SK-N-SH treated with all-trans-retinoic acid at 6 μM for 48 hours (cell line): ENCODE data around the gene PLCB1.

Experiments
- ATAC-seq: fragments of 200-7000 bp; cut with Tn5 transposase; 3 replicates; pipeline ENCODE4 v1.9.1; 2020; ENCODE audit warnings: mild to moderate bottlenecking, moderate library complexity
- ARNTL ChIP-seq: fragments of 450-650 bp; formaldehyde crosslinking; IDR thresholded peaks from 2 replicates; pipeline ENCODE4 v1.5.0; 2020; ENCODE audit warnings: low read depth, mild to moderate bottlenecking, moderate library complexity, borderline replicate concordance
- CSDC2 ChIP-seq: fragments of 250-450 bp; sonication (Bioruptor Pico); IDR thresholded peaks from 2 replicates; pipeline ENCODE4 v1.5.0; 2020; ENCODE audit warnings: mild to moderate bottlenecking, moderate library complexity
- ESRRG ChIP-seq: fragments of 250-450 bp; sonication (Bioruptor Pico); IDR thresholded peaks from 2 replicates; pipeline ENCODE4 v1.6.1; 2021; ENCODE audit warnings: mild to moderate bottlenecking
- GLIS3 ChIP-seq: fragments of 250-450 bp; sonication (Bioruptor Pico); IDR thresholded peaks from 2 replicates; pipeline ENCODE4 v1.5.0; 2020; ENCODE audit warnings: mild to moderate bottlenecking, moderate library complexity
- ISL1 ChIP-seq: fragments of 250-450 bp; sonication (Bioruptor Pico); IDR thresholded peaks from 2 replicates; pipeline ENCODE4 v2.1.2; 2022; ENCODE audit warnings: mild to moderate bottlenecking, moderate library complexity
- OSR1 ChIP-seq: fragments of 250-450 bp; sonication (Bioruptor Pico); IDR thresholded peaks from 2 replicates; pipeline ENCODE4 v1.8.0; 2022; ENCODE audit warnings: moderate library complexity, mild to moderate bottlenecking, inconsistent platforms
- PPARA ChIP-seq: fragments of 250-450 bp; sonication (Bioruptor Pico); IDR thresholded peaks from 2 replicates; pipeline ENCODE4 v1.5.0; 2020; ENCODE audit warnings: mild to moderate bottlenecking, borderline replicate concordance
- SNAI2 ChIP-seq: fragments of 250-450 bp; sonication (Bioruptor Pico); IDR thresholded peaks from 2 replicates; pipeline ENCODE4 v1.5.0; 2020; ENCODE audit warnings: mild to moderate bottlenecking, moderate library complexity
- TCF4 ChIP-seq: fragments of 250-450 bp; sonication (Bioruptor Pico); IDR thresholded peaks from 2 replicates; pipeline ENCODE4 v1.8.0; 2021; ENCODE audit warnings: mild to moderate bottlenecking, moderate library complexity, borderline replicate concordance
- ZC3H10 ChIP-seq: fragments of 250-450 bp; sonication (Bioruptor Pico); IDR thresholded peaks from 2 replicates; pipeline ENCODE4 v1.5.1; 2021; ENCODE audit warnings: mild to moderate bottlenecking, moderate library complexity
- ZFP3 ChIP-seq: fragments of 250-450 bp; sonication (Bioruptor Pico); IDR thresholded peaks from 2 replicates; pipeline ENCODE4 v1.5.0; 2020; ENCODE audit warnings: mild to moderate bottlenecking, moderate library complexity
- ZFP30 ChIP-seq: fragments of 450-650 bp; formaldehyde crosslinking; IDR thresholded peaks from 2 replicates; pipeline ENCODE4 v1.5.0; 2022; ENCODE audit warnings: mild to moderate bottlenecking, moderate library complexity
- ZNF565 ChIP-seq: fragments of 450-650 bp; formaldehyde crosslinking; conservative IDR thresholded peaks from 2 replicates; pipeline ENCODE4 v1.5.0; 2020; ENCODE audit warnings: low read depth, mild to moderate bottlenecking, moderate library complexity
- ZNF70 ChIP-seq: fragments of 450-650 bp; formaldehyde crosslinking; IDR thresholded peaks from 2 replicates; pipeline ENCODE4 v1.5.0; 2020; ENCODE audit warnings: mild to moderate bottlenecking, moderate library complexity
- ZNF8 ChIP-seq: fragments of 450-650 bp; formaldehyde crosslinking; IDR thresholded peaks from 2 replicates; pipeline ENCODE4 v1.5.0; 2020; ENCODE audit warnings: mild to moderate bottlenecking, moderate library complexity
- TF ChIP-seq, protein P1 (sequence below): fragments of 250-450 bp; sonication (Bioruptor Pico); IDR thresholded peaks from 2 replicates; pipeline ENCODE4 v1.8.0; 2020; ENCODE audit warnings: mild to moderate bottlenecking, moderate library complexity, borderline replicate concordance
- TF ChIP-seq, protein P2 (sequence below): fragments of 250-450 bp; sonication (Bioruptor Pico); IDR thresholded peaks from 2 replicates; pipeline ENCODE4 v1.5.0; 2020; ENCODE audit warnings: mild to moderate bottlenecking, moderate library complexity
- TF ChIP-seq, protein P3 (sequence below): fragments of 250-450 bp; sonication (Bioruptor Pico); IDR thresholded peaks from 2 replicates; pipeline ENCODE4 v1.8.0; 2021; ENCODE audit warnings: low read depth, mild to moderate bottlenecking, moderate library complexity, borderline replicate concordance
- TF ChIP-seq, protein P4 (sequence below): fragments of 250-450 bp; sonication (Bioruptor Pico); IDR thresholded peaks from 2 replicates; pipeline ENCODE4 v1.5.1; 2020; ENCODE audit warnings: low read depth, mild to moderate bottlenecking, moderate library complexity
- TF ChIP-seq, protein P5 (sequence below): fragments of 250-450 bp; sonication (Bioruptor Pico); IDR thresholded peaks from 2 replicates; pipeline ENCODE4 v1.5.1; 2021; ENCODE audit warnings: mild to moderate bottlenecking, moderate library complexity

PLCB1 gene

DNA sequence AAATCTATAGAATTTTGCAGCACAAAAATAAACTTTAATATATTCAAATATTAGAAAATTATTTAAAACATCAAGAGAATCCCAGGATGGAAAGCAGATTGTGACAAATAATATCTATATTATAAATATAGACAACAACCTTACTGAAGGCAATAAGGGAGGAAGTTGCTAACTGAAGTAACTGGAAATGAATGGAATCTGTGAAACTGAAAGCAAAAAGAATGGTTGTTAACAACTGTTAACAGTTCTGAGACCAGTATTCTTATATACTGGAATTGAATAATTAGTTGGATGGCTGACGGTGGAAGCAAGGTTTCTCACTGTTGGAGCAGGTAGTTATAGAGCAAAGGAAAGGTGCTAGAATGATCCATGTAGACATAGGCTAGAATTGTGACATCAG is 220.4 kb downstream of the PLCB1 start:
- TF ChIP-seq ISL1: no peak
- TF ChIP-seq, all 23 proteins: peak for 0
- ATAC-seq: no peak

DNA sequence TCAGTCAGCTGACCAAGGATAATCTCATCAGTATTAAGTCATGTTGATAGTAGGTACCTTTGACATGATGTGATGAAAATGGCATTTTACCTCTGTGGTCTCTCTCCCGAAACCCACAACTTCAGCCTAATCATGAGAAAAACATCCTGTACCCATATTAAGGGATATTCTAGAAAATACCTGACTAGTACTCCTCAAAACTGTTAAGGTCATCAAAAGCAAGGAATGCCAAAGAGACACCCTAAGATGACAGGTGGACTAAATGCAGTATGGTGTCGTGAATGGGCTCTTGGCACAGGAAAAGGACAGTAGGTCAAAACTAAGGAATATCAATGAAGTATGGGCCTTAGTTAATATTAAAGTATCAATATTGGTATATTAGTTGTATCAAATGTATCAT is 221.4 kb downstream of the PLCB1 start:
- no peak for ATAC-seq
- TF ChIP-seq ARNTL: no peak
- TF ChIP-seq, protein P1, sequence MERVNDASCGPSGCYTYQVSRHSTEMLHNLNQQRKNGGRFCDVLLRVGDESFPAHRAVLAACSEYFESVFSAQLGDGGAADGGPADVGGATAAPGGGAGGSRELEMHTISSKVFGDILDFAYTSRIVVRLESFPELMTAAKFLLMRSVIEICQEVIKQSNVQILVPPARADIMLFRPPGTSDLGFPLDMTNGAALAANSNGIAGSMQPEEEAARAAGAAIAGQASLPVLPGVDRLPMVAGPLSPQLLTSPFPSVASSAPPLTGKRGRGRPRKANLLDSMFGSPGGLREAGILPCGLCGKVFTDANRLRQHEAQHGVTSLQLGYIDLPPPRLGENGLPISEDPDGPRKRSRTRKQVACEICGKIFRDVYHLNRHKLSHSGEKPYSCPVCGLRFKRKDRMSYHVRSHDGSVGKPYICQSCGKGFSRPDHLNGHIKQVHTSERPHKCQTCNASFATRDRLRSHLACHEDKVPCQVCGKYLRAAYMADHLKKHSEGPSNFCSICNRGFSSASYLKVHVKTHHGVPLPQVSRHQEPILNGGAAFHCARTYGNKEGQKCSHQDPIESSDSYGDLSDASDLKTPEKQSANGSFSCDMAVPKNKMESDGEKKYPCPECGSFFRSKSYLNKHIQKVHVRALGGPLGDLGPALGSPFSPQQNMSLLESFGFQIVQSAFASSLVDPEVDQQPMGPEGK (CRISPR knock-in tag): no peak
- TF ChIP-seq PPARA (CRISPR knock-in tag): no peak
- no peak for TF ChIP-seq GLIS3 (CRISPR knock-in tag)
- TF ChIP-seq ZNF8: no peak
- TF ChIP-seq, protein P2, sequence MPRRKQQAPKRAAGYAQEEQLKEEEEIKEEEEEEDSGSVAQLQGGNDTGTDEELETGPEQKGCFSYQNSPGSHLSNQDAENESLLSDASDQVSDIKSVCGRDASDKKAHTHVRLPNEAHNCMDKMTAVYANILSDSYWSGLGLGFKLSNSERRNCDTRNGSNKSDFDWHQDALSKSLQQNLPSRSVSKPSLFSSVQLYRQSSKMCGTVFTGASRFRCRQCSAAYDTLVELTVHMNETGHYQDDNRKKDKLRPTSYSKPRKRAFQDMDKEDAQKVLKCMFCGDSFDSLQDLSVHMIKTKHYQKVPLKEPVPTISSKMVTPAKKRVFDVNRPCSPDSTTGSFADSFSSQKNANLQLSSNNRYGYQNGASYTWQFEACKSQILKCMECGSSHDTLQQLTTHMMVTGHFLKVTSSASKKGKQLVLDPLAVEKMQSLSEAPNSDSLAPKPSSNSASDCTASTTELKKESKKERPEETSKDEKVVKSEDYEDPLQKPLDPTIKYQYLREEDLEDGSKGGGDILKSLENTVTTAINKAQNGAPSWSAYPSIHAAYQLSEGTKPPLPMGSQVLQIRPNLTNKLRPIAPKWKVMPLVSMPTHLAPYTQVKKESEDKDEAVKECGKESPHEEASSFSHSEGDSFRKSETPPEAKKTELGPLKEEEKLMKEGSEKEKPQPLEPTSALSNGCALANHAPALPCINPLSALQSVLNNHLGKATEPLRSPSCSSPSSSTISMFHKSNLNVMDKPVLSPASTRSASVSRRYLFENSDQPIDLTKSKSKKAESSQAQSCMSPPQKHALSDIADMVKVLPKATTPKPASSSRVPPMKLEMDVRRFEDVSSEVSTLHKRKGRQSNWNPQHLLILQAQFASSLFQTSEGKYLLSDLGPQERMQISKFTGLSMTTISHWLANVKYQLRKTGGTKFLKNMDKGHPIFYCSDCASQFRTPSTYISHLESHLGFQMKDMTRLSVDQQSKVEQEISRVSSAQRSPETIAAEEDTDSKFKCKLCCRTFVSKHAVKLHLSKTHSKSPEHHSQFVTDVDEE (CRISPR knock-in tag): no peak
- no peak for TF ChIP-seq TCF4 (CRISPR knock-in tag)
- TF ChIP-seq, protein P3, sequence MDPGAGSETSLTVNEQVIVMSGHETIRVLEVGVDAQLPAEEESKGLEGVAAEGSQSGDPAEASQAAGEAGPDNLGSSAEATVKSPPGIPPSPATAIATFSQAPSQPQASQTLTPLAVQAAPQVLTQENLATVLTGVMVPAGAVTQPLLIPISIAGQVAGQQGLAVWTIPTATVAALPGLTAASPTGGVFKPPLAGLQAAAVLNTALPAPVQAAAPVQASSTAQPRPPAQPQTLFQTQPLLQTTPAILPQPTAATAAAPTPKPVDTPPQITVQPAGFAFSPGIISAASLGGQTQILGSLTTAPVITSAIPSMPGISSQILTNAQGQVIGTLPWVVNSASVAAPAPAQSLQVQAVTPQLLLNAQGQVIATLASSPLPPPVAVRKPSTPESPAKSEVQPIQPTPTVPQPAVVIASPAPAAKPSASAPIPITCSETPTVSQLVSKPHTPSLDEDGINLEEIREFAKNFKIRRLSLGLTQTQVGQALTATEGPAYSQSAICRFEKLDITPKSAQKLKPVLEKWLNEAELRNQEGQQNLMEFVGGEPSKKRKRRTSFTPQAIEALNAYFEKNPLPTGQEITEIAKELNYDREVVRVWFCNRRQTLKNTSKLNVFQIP (CRISPR knock-in tag): no peak
- no peak for TF ChIP-seq ZFP30 (CRISPR knock-in tag)
- no peak for TF ChIP-seq SNAI2 (CRISPR knock-in tag)
- TF ChIP-seq ZC3H10 (CRISPR knock-in tag): no peak
- no peak for TF ChIP-seq OSR1 (CRISPR knock-in tag)
- TF ChIP-seq, protein P4, sequence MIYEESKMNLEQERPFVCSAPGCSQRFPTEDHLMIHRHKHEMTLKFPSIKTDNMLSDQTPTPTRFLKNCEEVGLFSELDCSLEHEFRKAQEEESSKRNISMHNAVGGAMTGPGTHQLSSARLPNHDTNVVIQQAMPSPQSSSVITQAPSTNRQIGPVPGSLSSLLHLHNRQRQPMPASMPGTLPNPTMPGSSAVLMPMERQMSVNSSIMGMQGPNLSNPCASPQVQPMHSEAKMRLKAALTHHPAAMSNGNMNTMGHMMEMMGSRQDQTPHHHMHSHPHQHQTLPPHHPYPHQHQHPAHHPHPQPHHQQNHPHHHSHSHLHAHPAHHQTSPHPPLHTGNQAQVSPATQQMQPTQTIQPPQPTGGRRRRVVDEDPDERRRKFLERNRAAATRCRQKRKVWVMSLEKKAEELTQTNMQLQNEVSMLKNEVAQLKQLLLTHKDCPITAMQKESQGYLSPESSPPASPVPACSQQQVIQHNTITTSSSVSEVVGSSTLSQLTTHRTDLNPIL: no peak

DNA sequence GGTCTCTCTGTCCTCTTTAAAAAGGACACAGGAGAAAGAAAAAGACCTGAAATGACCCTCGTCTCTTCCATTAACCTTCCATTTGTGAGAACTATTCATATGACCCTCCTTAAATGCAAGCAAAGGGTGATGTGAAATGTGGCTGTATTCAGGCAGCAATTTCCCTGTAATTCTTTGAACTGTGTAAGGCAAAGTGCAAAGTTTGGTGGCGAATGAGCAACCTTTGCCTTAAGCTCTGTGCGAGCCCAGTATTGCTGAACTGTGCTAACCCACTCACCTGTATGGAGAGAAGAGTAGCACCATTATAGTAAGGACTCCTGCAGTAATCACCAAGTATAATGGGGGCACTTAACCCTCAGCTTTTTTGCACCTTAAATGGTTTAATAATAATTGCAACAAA is 223.4 kb downstream of the PLCB1 start:
- TF ChIP-seq ZC3H10 (CRISPR knock-in tag) (no peak), ESRRG (CRISPR knock-in tag) (no peak)
- TF ChIP-seq, protein P3 (CRISPR knock-in tag): no peak
- no peak for ATAC-seq

DNA sequence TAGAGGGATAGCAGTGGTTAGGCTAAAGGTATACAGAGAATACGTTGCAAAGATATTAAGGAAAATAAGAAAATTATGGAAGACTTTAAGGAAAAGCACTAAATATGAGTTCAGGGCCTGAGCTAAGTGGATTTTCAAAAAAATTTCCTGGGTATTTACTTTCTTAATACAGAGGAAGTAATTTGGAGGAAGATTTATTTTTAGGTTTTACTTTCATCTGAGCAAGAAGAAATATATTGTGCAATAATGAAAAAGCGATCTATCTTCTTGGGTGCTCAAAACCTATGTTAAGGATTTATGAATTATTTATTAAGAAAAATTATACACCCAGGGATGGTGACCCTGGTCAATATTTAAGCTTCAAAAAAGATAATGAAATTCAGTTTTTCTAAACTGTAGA is 224.7 kb downstream of the PLCB1 start:
- TF ChIP-seq ZFP30 (CRISPR knock-in tag) (no peak), TCF4 (CRISPR knock-in tag) (no peak), PPARA (CRISPR knock-in tag) (no peak), ZNF565 (CRISPR knock-in tag) (no peak), SNAI2 (CRISPR knock-in tag) (no peak), GLIS3 (CRISPR knock-in tag) (no peak), ZFP3 (CRISPR knock-in tag) (no peak), ZNF70 (CRISPR knock-in tag) (no peak), CSDC2 (CRISPR knock-in tag) (no peak)
- TF ChIP-seq, protein P3 (CRISPR knock-in tag): no peak
- TF ChIP-seq, protein P2 (CRISPR knock-in tag): no peak
- TF ChIP-seq, protein P5, sequence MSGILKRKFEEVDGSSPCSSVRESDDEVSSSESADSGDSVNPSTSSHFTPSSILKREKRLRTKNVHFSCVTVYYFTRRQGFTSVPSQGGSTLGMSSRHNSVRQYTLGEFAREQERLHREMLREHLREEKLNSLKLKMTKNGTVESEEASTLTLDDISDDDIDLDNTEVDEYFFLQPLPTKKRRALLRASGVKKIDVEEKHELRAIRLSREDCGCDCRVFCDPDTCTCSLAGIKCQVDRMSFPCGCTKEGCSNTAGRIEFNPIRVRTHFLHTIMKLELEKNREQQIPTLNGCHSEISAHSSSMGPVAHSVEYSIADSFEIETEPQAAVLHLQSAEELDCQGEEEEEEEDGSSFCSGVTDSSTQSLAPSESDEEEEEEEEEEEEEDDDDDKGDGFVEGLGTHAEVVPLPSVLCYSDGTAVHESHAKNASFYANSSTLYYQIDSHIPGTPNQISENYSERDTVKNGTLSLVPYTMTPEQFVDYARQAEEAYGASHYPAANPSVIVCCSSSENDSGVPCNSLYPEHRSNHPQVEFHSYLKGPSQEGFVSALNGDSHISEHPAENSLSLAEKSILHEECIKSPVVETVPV (CRISPR knock-in tag): no peak
- no peak for ATAC-seq
